RKO (cell line): ENCODE data around the gene TRIM17.
A peak's percentile ranks its signal among the peaks of the same experiment; 100 is the strongest.

Experiments
- DNase-seq: peaks from one replicate; pipeline ENCODE4 v3.0.0-alpha.2; 2016; ENCODE audit warnings: low spot score

The TRIM17 gene, protein sequence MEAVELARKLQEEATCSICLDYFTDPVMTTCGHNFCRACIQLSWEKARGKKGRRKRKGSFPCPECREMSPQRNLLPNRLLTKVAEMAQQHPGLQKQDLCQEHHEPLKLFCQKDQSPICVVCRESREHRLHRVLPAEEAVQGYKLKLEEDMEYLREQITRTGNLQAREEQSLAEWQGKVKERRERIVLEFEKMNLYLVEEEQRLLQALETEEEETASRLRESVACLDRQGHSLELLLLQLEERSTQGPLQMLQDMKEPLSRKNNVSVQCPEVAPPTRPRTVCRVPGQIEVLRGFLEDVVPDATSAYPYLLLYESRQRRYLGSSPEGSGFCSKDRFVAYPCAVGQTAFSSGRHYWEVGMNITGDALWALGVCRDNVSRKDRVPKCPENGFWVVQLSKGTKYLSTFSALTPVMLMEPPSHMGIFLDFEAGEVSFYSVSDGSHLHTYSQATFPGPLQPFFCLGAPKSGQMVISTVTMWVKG

DNA sequence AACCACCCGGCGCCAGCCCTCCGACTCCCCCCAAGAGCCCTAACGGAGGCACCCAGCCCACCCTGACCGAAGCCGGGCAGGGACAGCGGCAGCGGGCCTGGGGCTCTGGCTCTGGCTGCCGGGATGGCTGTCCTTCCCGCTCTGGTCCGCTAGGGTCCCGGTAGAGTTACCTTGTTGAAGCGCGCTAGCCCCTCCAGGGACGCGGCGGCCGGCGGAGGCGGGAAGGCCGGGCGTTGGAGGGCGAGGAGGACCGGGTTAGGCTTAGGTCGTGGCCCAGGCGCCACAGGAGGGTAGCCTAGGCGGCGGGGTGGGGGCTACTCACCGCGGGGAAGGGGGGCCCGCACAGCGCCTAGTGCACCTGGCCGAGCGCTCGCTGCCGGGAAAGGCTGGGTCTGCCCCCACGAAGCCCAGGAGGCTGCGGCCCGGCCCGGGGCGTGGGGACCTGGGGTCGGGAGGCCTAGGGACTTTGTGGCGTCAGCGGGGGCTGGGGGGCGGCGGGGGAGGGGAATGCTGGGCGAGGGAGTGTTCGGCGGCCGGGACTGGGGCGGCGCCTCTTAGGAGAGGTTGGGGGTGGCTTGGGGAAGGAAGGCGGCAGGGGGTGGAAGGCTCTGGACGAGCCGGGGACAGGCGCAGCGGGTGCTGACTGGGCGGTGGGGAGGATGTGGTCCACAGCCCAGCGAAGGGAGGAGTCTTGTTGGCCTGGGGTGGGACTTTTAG, at the start of gene TRIM17:
TSS of gene TRIM17 (minus strand) at position 645 of the 717 bp plus-strand sequence. CDS start 1,789 bp downstream, outside the sequence.
- no peak for DNase-seq

DNA sequence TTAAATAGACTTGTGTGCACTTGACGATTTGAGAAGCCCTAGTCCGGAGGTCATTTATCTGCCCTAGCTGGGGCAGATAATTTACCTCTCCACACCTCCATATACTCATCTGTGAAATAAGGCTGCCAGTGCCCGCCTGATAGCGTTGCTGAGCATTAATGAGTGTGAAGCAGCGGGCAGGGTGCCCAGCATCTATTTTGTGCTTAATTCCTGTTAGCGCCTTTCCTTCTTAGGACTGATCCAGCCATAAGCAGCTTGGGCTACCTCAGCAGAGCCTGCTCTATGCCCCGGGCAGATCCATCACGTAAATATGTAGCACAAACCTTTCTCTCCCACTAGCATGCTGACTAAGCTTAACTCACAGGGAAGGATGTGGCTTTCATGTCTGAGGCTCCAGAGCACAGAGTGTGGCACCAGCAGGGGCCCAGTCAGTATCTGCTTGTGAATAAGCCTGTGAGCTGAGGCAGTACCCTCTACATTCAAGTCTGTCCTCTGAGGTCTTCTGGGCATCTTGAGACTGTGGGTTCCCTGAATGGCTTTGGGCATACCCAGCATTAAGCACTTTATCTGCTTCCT, 49.0 kb upstream of the TRIM17 start:
- no peak for DNase-seq

DNA sequence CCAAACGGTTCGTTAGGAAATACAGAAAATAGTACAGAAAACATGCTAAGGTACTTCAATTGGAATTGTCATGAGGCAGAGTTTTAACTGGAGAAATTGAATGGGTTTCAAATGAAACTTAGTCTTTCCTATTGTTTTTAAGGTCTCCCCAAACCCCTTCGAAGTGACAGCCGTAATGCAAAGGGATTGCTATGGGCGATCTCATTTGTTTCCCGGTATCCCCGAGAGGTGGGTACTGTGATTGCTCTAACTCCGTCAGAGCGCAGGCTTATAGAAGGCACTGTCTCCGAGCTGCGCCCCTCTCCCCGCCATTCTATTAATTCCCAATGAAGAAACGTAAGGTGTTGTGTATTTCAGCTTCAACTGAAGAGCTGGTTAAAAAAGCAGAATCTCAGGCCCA, 48.5 kb upstream of the TRIM17 start:
- DNase-seq = no peak

DNA sequence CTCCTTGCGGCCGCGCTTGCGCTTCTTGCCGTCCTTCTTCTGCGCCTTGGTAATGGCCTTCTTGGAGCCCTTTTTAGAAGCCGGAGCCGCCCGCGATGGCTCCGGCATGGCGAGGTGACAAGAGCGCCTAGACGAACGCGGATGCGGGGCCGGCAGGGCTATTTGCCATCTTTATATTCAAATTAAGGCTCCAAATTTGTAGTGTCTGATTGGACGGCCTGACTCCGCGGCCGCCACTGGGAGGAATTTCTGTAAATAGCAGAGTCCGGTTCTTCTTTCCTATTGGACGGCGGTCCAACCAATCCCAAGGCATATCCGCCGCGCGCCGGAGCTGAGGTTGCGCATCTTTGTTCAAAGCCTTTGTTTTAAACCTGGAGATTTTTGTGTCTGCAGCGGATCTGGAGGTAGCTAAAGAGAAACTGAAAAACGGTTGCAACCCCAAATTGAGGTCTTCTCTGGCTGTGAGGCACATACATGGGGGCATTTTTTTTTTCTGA, 47.9 kb upstream of the TRIM17 start:
- no peak for DNase-seq

DNA sequence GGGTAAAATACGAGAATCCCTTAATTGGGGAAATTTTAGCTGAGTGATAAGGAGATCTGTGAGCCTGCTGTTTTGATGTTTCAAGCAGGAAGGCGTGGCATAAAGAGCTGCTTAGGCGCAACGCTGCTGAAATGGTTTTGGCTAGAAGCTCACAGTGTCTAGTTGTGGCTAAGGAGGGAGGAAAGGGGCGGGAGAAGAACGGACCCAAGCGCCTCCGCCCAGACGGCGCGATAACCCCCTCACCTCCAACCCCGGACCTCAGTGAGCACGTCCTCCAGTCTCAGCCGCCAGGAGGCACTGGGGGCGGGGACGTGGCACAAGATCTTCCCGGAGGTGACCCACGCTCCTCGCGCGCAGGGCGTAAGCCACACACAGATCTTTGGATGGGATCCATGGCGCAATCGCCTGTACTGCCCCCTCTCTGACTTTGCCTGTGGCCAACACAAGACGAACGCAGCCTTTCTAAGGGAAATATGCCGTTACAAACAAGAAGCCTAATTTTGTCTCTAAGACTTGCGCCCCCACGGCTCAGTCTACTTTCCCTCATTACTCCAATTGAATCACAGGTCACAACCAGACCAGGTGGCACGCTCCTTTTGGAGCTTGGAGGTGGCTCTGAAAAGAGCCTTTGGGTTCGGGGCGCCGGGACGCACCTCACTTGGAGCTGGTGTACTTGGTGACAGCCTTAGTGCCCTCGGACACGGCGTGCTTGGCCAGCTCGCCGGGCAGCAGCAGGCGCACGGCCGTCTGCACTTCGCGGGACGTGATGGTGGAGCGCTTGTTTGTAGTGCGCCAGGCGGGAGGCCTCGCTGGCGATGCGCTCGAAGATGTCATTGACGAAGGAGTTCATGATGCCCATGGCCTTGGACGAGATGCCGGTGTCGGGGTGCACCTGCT, 47.1 kb upstream of the TRIM17 start:
- DNase-seq = no peak

DNA sequence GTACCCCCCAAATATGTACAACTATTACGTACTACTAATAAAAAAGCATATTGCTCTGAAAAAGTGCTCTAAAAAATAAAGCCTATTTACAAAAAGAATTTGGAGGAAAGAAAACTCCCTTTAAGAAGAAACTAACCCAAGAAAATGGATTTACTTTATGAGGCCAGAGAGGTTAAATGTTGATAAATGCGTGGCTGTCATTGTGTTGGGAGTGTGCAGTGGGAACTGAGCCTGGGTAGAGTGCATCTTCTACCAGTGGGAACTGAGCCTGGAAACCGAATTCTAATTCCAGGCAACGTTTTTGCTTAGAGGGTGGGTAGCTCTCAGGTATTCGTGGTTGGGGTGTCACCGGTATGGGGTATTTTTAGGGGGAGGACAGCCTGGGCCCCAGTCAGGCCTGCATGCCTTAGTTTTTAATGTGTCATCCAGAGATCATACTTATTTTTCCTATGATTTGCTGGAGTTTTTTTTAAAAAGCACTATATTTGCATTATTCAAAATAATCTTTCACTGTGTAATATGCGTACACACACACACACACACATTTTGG, 46.4 kb upstream of the TRIM17 start:
- DNase-seq = no peak

DNA sequence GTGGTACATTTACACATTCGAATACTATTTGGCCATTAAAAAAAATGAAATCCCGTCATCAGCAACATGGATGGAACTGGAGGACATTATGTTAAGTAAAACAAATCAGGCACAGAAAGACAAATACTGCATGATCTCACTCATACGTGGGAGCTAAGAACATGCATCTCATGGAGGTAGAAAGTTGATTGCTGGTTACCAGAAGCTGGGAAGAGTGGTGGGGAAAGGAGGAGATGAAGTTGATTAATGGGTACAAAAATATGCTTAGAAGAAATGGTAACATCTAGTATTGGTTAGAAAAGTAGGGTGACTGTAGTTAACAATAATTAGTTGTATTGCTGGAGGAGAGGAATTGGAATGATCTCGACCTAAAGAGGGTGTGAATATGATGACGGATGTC, 45.9 kb upstream of the TRIM17 start:
- DNase-seq = no peak

DNA sequence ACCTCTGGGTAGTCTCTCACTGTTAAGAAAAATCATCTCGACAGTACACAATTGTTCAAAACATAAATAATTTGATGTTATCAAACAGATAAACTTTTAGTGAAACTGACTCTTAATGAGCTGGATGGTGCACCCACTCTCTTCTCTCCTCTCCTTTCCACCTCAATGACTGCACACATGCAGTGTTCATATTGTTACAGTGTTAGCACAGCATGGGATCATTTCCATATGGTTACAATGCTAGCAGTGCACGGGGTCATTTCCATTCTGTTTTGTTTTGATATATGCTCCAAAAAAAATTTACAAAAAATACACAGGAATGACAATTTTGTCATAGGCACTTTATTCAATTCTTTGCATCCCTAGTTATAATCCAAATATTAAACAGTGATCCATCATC, 44.2 kb upstream of the TRIM17 start:
- DNase-seq = no peak

DNA sequence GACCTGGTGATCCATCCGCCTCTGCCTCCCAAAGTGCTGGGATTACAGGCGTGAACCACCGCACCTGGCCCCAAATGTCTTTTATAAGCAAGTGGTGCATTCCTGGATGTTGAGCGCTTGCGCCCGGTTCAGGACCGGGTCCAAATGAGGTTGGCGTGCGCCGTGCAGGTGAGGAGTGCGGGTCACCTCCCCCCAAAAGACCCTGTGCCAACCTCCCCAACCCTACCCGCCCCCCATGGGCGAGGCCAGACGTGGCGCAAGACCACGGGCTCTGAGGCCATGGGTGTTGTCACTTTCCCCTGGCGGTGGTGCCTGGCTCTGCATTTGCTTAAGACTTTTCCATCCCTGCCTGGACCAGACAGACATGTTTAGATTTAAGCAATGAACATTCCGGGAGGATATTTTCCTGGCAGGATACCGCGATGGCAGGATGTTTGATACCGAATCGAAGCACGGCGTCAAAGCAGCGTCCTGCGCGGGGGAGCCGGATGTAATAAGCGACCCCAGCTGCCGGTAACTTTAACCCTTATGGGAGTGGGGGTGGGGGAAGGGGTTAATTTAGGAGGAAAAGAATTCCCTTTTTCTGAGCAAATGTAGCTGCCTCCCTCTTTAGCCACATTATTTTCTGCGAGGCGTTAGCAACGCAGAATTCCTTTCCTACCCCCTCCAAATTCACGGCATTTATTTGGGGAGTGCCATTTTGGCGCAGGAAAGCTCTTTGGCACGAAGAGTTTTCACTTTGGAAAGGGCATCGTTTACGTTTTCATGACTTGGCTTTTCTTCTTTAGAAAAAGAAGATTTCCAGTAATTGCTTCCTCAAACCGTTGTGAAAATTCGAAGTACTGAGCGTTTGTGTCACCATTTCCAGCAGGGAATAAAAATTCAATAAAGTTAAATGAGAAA, 42.7 kb upstream of the TRIM17 start:
- DNase-seq = peak; percentile 79

DNA sequence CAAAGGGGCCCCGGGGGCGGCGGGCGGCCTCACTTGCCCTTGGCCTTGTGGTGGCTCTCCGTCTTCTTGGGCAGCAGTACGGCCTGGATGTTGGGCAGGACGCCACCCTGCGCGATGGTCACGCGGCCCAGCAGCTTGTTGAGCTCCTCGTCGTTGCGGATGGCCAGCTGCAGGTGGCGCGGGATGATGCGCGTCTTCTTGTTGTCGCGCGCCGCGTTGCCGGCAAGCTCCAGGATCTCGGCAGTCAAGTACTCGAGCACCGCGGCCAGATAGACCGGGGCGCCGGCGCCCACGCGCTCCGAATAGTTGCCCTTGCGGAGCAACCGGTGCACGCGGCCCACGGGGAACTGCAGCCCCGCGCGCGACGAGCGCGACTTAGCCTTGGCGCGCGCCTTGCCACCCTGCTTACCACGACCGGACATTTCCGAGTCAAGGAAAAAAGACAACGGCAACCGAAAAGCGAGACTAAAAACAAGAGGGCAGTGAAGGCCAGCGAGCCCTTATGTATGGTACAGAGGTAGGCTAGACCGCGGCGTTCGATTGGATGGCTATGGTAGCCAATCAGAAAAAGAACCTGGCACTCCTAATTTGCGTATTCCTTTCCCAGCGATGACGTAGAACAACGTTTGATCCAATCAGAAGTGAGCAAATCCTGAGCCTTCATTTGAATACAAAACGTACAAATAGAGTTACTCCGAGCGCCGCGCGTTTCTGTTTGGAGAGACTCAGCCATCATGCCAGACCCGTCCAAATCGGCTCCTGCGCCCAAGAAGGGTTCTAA, 40.9 kb upstream of the TRIM17 start:
- DNase-seq = peak; percentile 95

DNA sequence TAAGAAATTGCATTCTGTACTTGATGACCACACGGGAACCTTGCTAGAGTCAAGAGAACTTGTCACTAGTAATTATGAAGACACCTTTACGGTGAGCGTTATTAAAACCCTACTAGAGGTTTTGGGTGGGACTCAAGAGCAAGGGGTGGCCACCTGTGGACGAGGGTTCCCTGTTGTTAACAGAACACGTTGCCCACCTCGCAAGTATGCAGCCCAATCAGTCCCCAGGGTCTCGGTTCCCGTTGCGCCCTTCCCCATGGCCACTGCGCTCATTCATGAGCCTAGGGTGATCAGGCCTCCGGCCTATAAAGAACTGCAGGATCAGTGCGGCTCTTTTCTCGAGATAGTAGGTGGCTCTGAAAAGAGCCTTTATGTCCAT, 40.3 kb upstream of the TRIM17 start:
- peak; percentile 19 for DNase-seq

DNA sequence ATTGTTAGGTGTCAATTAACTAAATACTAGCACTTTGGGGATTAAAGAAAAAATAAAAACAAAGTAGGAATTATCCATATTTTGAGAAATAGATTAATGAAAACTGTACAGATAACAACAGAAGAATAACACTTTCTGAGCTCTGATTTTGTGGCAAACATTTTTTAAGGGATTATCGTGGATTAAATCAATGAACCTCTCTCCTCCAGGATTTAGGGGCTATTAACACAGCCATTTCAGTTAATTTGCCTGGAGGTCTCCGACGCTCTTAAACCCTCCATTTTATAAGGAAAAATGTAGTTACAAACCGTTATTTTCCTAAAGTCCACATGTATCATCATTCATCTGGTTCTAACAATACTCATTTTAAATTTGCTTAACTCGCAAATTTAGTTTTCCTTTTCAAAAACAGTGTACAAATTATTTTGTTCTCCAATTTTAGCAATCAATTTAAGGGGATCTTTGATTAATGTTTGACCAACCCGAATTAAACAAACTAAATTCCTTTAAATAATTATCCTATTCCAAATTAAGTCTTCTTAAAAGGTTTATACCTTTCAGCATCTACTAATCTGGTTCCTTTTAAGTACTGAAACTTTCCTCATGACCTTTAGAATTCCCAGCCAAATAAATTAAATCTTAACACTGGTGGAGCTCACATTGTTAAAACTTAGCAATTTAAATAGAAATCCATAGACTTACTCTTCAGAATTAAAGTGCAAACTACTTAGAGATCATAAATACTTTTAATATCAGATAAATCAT, 39.8 kb upstream of the TRIM17 start:
- no peak for DNase-seq

DNA sequence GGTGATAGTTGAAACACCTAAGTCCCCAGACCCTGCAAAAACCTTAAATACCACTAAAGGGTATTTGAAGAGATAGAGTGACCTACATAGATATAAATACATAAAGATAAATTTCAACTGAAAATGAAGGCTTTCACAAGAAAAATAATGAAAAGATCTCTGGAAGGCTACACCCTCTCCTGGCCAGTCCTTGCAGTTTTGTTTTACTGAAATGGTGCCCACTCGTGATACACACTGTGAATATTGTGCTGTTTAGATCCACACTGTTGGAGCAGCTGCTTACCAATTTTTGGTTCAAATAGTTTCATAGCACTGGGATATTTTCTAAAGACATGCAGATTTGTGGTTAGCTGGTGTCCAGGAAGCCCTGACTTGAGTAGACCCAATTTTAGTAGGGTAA, 39.1 kb upstream of the TRIM17 start:
- DNase-seq = peak; percentile 16

DNA sequence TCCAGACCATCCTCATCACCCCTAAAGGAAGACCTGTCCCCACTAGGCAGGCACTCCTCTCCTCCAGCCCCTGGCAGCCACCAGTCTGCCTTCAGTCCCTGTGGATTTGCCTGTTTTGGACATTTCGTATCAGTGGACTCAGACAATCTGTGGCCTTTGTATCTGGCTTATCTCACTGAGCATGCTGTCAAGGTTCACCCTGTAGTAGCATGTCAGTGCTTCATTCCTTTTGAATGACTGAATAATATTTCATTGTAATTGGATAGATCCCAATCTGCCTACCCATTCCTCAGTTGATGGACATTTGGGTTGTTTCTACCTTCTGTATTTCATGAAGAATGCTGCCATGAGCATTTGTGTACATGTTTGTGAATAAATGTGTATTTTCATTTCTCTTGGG, 37.6 kb upstream of the TRIM17 start:
- no peak for DNase-seq

DNA sequence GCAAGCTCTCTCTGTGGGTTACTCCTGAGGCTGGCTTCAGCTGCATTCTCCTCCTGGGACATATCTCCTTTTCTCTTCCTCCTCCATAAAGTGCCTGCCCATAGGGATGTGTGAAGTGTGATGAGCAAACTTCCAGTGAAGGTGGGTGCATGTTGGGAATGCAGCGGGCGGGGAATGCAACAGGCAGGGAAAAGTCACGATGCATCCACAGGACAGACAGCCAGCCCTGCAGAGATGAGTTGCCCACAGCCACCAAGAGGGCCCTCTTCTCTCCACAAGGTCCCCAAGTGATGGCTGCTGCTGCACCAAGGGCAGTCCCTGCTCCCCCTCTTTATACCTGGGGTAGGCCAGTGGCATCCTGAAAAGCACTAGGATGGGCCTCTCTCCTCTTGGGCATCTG, 37.0 kb upstream of the TRIM17 start:
- no peak for DNase-seq

DNA sequence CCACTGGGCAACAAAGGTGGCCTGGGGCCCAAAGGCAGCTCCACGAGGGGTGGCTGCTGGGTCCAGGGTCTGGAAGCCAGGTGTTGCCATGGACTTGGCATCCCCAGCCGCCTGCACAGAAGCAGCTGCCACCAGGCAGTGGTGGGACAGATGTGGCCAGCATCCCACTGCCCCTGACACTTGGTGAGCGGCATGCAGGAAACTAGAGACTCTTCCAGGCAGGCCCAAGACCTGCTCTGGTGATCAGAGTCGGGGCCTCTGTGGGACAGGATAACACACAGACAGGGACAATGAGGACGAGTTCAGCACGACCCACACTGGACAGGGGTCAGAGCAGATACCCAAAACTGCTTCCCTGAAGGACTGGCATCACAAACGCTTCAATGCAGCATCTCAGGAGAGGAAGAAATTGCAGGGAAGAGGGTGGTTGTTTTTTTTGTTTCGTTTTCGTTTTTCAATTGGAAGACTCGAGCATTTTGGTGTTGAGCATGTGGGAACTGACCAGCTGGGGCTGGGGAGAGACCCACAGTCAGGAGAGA, 36.4 kb upstream of the TRIM17 start:
- DNase-seq = no peak

DNA sequence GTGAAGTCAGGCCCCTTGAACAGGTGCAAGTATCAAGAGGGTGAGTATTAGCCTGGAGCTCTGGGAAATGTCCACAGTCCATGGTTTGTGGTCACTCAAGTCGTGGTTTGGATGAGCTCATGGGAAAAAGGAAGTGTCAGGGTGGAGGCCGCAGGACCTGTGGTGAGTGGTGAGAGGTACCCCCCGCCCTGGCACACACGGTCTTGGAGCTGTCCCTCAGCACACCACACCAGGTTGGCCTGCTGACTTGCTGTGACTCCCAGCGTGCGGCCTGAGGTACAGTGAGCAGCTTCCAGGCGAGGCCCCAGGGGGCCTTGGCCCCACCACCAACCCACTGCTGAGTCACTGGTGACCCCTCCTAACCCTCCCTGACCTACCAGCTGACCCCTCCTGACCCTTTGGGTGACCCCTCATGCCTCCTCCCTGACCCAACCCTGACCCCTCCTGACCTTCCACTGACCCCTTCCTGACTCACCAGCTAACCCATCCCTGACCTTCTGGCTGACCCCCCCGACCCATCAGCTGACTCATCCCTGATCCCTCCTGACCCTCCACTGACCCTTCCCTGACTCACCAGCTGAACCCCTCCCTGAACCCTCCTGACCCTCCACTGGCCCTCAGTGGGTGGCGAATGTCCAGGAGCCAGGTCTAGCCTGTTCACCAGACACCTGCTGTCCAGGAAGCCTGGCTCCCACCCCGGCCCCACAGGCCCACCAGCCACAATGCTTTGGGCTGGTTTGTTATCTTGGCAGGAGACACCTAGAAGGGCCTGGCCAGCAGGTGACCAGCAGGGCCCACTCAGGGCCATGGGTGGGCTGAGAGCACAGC, 35.7 kb upstream of the TRIM17 start:
- DNase-seq = peak; percentile 8

DNA sequence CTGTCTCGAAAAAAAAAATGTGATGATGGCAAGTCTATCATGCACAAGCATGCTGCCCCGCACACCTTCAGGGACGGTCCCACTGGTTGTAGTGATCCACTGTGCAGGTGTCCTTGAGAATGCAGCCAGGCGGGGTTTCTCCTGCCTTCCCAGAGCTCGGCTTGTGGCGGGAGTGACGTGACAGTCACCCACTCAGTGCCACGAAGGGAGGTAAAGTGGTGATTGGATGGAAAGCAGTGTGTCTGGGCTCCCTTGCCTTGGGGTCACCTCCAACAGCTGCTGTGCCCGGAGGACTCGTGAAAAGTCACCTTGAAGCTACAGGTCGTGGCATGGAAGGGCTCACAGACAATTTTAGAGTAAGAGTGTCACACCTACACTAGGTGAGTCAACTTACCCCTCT, 33.5 kb upstream of the TRIM17 start:
- DNase-seq = no peak
